Measurements from ENCODE around the gene ZNF627. TPM values are rescaled to one million over a fixed set of nuclear protein-coding genes. Genes with fewer than 3 reads are reported as not detected.
"Not testable (repeated sequence)": the region's sequence is repeated elsewhere in the genome, so short reads cannot be mapped to it uniquely, and the experiment has no call there.

The ZNF627 gene
- total RNA-seq, 4 donors from 2014 or later = 3.5 to 9.2 (median 6.5) TPM

- intact Hi-C loops (cut with DNase I) = no loop called here
- no peak for DNase-seq
- H3K27me3 ChIP-seq = no peaks in the 10 kb centered on the region
- TF ChIP-seq POLR2A (IDR thresholded peaks at IDR 0.05) = no peak
- no peak for TF ChIP-seq CTCF (IDR thresholded peaks at IDR 0.05)
- H3K36me3 ChIP-seq = no peaks in the 10 kb centered on the region
- H3K27ac ChIP-seq = no peak overlapping the region
- no peaks in the 10 kb centered on the region for H3K9me3 ChIP-seq
- H3K4me1 ChIP-seq = no peaks in the 10 kb centered on the region
- no peak overlapping the region for H3K4me3 ChIP-seq
- WGBS, 2 donors = 44 to 81% methylated on average over 2 of the region's 2 CpGs
These were observed 31.1 kb upstream of the ZNF627 start for GRCh38 chr19:11566164-11566563.

GRCh38 chr19:11570039-11570462 is 27.2 kb upstream of the ZNF627 start:
- Histone ChIP-seq H3K4me1 (no peaks in the 10 kb centered on the region), H3K4me3 (no peak overlapping the region), H3K27ac (no peak overlapping the region), H3K27me3 (no peaks in the 10 kb centered on the region), H3K9me3 (no peaks in the 10 kb centered on the region), H3K36me3 (peaks cover 0 to 5% (median 1%) of the 10 kb centered on the region in 3 donors)
- intact Hi-C loops (cut with DNase I) = no loop called here
- DNase-seq = no peak
- WGBS, 2 donors = 28 to 42% methylated on average over 2 to 4 of the region's 5 CpGs
- no peak for TF ChIP-seq CTCF (IDR thresholded peaks at IDR 0.05)
- TF ChIP-seq POLR2A (IDR thresholded peaks at IDR 0.05) = no peak

- Histone ChIP-seq H3K36me3 (peaks cover 0 to 16% (median 7%) of the 10 kb centered on the region in 3 donors), H3K4me1 (peaks cover 8 to 17% (median 10%) of the 10 kb centered on the region in 3 donors)
- H3K27ac ChIP-seq; DNase-seq; intact Hi-C loops (cut with DNase I); H3K4me3 ChIP-seq; H3K9me3 ChIP-seq; H3K27me3 ChIP-seq: not testable (repeated sequence)
- 71 to 83% methylated on average over 6 of the region's 6 CpGs for WGBS, 2 donors
These were observed 23.9 kb upstream of the ZNF627 start for GRCh38 chr19:11573354-11573753.

- Histone ChIP-seq H3K36me3 (peaks cover 0 to 16% (median 7%) of the 10 kb centered on the region in 3 donors), H3K4me1 (peaks cover 9 to 21% (median 12%) of the 10 kb centered on the region in 3 donors)
- H3K9me3 ChIP-seq; DNase-seq; H3K4me3 ChIP-seq; intact Hi-C loops (cut with DNase I); H3K27me3 ChIP-seq; H3K27ac ChIP-seq: not testable (repeated sequence)
- 67 to 80% methylated on average over 4 of the region's 4 CpGs for WGBS, 2 donors
These were observed 23.5 kb upstream of the ZNF627 start for GRCh38 chr19:11573763-11574162.

- Histone ChIP-seq H3K36me3 (peaks cover 0 to 16% (median 7%) of the 10 kb centered on the region in 3 donors), H3K27ac (no peak overlapping the region), H3K27me3 (no peaks in the 10 kb centered on the region), H3K4me1 (peaks cover 12 to 29% (median 12%) of the 10 kb centered on the region in 3 donors), H3K4me3 (no peak overlapping the region), H3K9me3 (no peaks in the 10 kb centered on the region)
- WGBS, 2 donors = 80% methylated on average over 1 of the region's 9 CpGs; no CpG with 5 or more reads in 1 of the 2 donors
- no peak for TF ChIP-seq POLR2A (IDR thresholded peaks at IDR 0.05)
- TF ChIP-seq CTCF (IDR thresholded peaks at IDR 0.05) = no peak
- no peak for DNase-seq
- intact Hi-C loops (cut with DNase I) = no loop called here
These were observed 22.6 kb upstream of the ZNF627 start for GRCh38 chr19:11574689-11575088.

- peaks cover 12 to 40% (median 21%) of the 10 kb centered on the region in 3 donors for H3K4me1 ChIP-seq
- DNase-seq = no peak
- H3K9me3 ChIP-seq = no peaks in the 10 kb centered on the region
- no peak overlapping the region for H3K27ac ChIP-seq
- 89 to 93% methylated on average over 5 to 9 of the region's 15 CpGs for WGBS, 2 donors
- intact Hi-C loops (cut with DNase I) = no loop called here
- H3K36me3 ChIP-seq = peaks cover 0 to 16% (median 7%) of the 10 kb centered on the region in 3 donors
- TF ChIP-seq POLR2A (IDR thresholded peaks at IDR 0.05) (no peak), CTCF (IDR thresholded peaks at IDR 0.05) (no peak)
- no peaks in the 10 kb centered on the region for H3K27me3 ChIP-seq
- no peak overlapping the region for H3K4me3 ChIP-seq
These were observed 21.1 kb upstream of the ZNF627 start for GRCh38 chr19:11576227-11576626.

All from esophagus squamous epithelium (tissue), 5 donors.